H1 (cell line): ENCODE measurements around the gene MYBPC1. TPM values are rescaled to one million over a fixed set of nuclear protein-coding genes. Genes with fewer than 3 reads are reported as not detected.

Source experiments
- BRCA1 ChIP-seq: IDR thresholded peaks from 2 replicates; pipeline ENCODE4 v1.6.1; 2012; ENCODE audit warnings: low read depth, low read length, improper control_type of control experiment
- EGR1 ChIP-seq: IDR thresholded peaks from 2 replicates; pipeline ENCODE4 v1.6.1; 2011; ENCODE audit warnings: low read depth, low read length, borderline replicate concordance
- FOSL1 ChIP-seq: IDR thresholded peaks from 2 replicates; pipeline ENCODE4 v1.6.1; 2011; ENCODE audit warnings: mild to moderate bottlenecking, low read depth, low read length, moderate library complexity; ENCODE audit not compliant: insufficient read depth
- NRF1 ChIP-seq: IDR thresholded peaks from 2 replicates; pipeline ENCODE4 v1.6.1; 2011; ENCODE audit warnings: mild to moderate bottlenecking, low read depth, low read length, improper control_type of control experiment
- SP2 ChIP-seq: IDR thresholded peaks from 2 replicates; pipeline ENCODE4 v1.6.1; 2012; ENCODE audit warnings: mild to moderate bottlenecking, low read length, inconsistent platforms
- SUZ12 ChIP-seq: fragments of 200-600 bp; sonication (generic); IDR thresholded peaks from 2 replicates; pipeline ENCODE4 v1.6.1; 2012; ENCODE audit warnings: mild to moderate bottlenecking, inconsistent platforms, low read length, moderate library complexity, mixed read lengths
- TEAD4 ChIP-seq: IDR thresholded peaks from 2 replicates; pipeline ENCODE4 v1.6.1; 2012; ENCODE audit warnings: low read depth, low read length, inconsistent platforms, mixed read lengths
- polyA plus RNA-seq, 7 experiments: library from polyadenylated mRNA; depleted of rRNA in 3 of 7; stranded (reverse) in 5 of 7; unstranded in 2 of 7; fragments of >200 nt in 5 of 7; fragments of 200-250 nt in 2 of 7; gene quantifications; 1 replicate in 5 of 7; 2 replicates in 1 of 7; 4 replicates in 1 of 7; pipeline versions ENCODE4 v1.2.1 to v1.2.3, GENCODE V29; 2011 to 2013; ENCODE audit warnings: missing spikeins in 2 of 7, mixed read lengths in 2 of 7
- total RNA-seq: library from RNA; stranded (reverse); fragmentation: NEBNext Ultra II Directional; extraction: Animal tissue kit (Norgen Biotek cat#: 25700); gene quantifications from 2 replicates; pipeline ENCODE4 v1.2.1, GENCODE V29; 2021
- TF ChIP-seq, protein P1 (sequence below): IDR thresholded peaks from 2 replicates; pipeline ENCODE4 v1.6.1; 2012; ENCODE audit warnings: inconsistent platforms
- TF ChIP-seq, protein P2 (sequence below): IDR thresholded peaks from 2 replicates; pipeline ENCODE4 v1.6.1; 2011; ENCODE audit warnings: low read length, improper control_type of control experiment

Gene MYBPC1
- total and polyA plus RNA-seq, 2 of the 8 experiments (the other 6 are each of a cell fraction or from before 2014, with no cell fraction given): not detected

DNA sequence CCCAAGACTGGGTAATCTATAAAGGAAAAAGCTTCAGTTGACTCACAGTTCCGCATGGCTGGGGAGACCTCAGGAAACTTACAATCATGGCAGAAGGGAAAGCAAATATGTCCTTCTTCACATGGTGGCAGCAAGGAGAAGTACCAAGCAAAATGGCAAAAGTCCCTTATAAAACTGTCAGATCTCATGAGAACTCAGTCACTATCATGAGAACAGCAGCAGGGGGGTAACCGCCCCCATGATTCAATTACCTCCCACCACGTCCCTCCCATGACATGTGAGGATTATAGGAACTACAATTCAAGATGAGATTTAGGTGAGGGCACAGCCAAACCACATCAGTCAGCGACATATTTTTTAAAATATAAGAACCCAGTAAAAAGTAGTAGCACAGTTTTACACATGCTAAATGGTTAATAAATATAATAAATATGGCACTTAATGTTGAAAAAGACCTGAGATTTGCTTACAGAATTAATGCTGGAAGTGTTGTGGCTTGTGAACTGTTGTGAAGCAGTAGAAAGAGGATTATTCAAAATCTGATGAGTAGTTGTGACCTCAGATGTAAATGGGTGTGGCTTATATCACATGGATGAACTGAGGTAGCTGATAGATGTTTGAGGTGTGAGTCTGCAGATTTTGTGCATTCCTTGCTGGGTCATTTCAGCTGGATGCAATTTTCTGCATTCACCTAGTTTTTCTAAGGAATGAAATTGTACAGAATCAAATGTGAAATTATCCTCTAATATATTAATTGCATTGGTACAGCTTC lies 55.8 kb downstream of the MYBPC1 start (continued):
- TF ChIP-seq, protein P1, sequence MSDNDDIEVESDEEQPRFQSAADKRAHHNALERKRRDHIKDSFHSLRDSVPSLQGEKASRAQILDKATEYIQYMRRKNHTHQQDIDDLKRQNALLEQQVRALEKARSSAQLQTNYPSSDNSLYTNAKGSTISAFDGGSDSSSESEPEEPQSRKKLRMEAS: no peak
- no peak for TF ChIP-seq SUZ12
- TF ChIP-seq, protein P2, sequence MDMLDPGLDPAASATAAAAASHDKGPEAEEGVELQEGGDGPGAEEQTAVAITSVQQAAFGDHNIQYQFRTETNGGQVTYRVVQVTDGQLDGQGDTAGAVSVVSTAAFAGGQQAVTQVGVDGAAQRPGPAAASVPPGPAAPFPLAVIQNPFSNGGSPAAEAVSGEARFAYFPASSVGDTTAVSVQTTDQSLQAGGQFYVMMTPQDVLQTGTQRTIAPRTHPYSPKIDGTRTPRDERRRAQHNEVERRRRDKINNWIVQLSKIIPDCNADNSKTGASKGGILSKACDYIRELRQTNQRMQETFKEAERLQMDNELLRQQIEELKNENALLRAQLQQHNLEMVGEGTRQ: no peak
- TF ChIP-seq NRF1: no peak
- TF ChIP-seq BRCA1: no peak
- TF ChIP-seq FOSL1: no peak
- TF ChIP-seq EGR1: no peak
- no peak for TF ChIP-seq TEAD4
- TF ChIP-seq SP2: no peak
